PC-3 (cell line): Measurements from ENCODE around the gene DNAH14. TPM values are rescaled to one million over a fixed set of nuclear protein-coding genes. Genes with fewer than 3 reads are reported as not detected.

Experiments used
- ATAC-seq: fragments of 200-7000 bp; cut with Tn5 transposase; 2 replicates; pipeline ENCODE4 v1.9.1; 2020; ENCODE audit warnings: mild to moderate bottlenecking, moderate library complexity
- BruUV-seq: library from RNA; stranded (reverse); fragments of 400-500 nt; replicated peaks from 2 replicates; lab custom pipeline; 2021; lab: Mats Ljungman, UMichigan
- CTCF ChIA-PET: fragments of 300-600 bp; sonication (Branson Sonifier 250); formaldehyde crosslinking; loops from one replicate; lab custom pipeline; 2022; ENCODE audit warnings: antibody characterized with exemption; lab: Charles Lee
- POLR2A ChIA-PET: fragments of 300-600 bp; sonication (Branson Sonifier 250); formaldehyde crosslinking; loops from one replicate; lab custom pipeline; 2022; ENCODE audit warnings: antibody characterized with exemption; ENCODE audit not compliant: unreplicated experiment; lab: Charles Lee
- DNase-seq: peaks from one replicate; pipeline ENCODE4 v3.0.0-alpha.2; 2015
- H2AFZ ChIP-seq: fragments of 300-600 bp; sonication (generic); 2 replicates; pipeline ENCODE4 v1.6.0; 2016; ENCODE audit warnings: antibody characterized with exemption, low read length
- H3F3A ChIP-seq: fragments of 300-600 bp; sonication (generic); one replicate; pipeline ENCODE4 v1.6.0; 2017; ENCODE audit warnings: antibody characterized with exemption, low read length, control low read depth, mild to moderate bottlenecking; ENCODE audit not compliant: unreplicated experiment
- H3K27ac ChIP-seq: fragments of 300-600 bp; sonication (generic); 2 replicates; pipeline ENCODE4 v1.5.1; 2016; ENCODE audit warnings: mild to moderate bottlenecking, low read length
- H3K27me3 ChIP-seq: fragments of 300-600 bp; sonication (generic); 2 replicates; pipeline ENCODE4 v1.6.1; 2016; ENCODE audit warnings: low read length, mixed read lengths
- H3K36me3 ChIP-seq: fragments of 300-600 bp; sonication (generic); 2 replicates; pipeline ENCODE4 v1.6.1; 2016; ENCODE audit warnings: low read depth, mixed run types, low read length, mixed read lengths
- H3K4me1 ChIP-seq: fragments of 300-600 bp; sonication (generic); 2 replicates; pipeline ENCODE4 v1.5.1; 2016; ENCODE audit warnings: low read length; ENCODE audit not compliant: insufficient read depth
- H3K4me2 ChIP-seq: fragments of 300-600 bp; sonication (generic); 2 replicates; pipeline ENCODE4 v1.6.0; 2016; ENCODE audit warnings: low read length
- H3K4me3 ChIP-seq: fragments of 300-600 bp; sonication (generic); 2 replicates; pipeline ENCODE4 v1.5.1; 2016; ENCODE audit warnings: mild to moderate bottlenecking, low read length, mixed read lengths
- H3K79me2 ChIP-seq: fragments of 300-600 bp; sonication (generic); 2 replicates; pipeline ENCODE4 v1.6.1; 2017; ENCODE audit warnings: low read length, mixed read lengths
- H3K9ac ChIP-seq: fragments of 300-600 bp; sonication (generic); 2 replicates; pipeline ENCODE4 v1.6.0; 2016; ENCODE audit warnings: mild to moderate bottlenecking, low read length
- H3K9me2 ChIP-seq: fragments of 300-600 bp; sonication (generic); replicated peaks from 2 replicates; pipeline ENCODE4 v1.6.1; 2016; ENCODE audit warnings: mixed run types, low read length, mixed read lengths
- H3K9me3 ChIP-seq: fragments of 300-600 bp; sonication (generic); 2 replicates; pipeline ENCODE4 v1.6.1; 2016; ENCODE audit warnings: low read length, mixed read lengths
- H4K20me1 ChIP-seq: fragments of 300-600 bp; sonication (generic); 2 replicates; pipeline ENCODE4 v1.6.1; 2016; ENCODE audit warnings: low read length, mixed read lengths
- EZH2 ChIP-seq: fragments of 300-600 bp; sonication (generic); IDR thresholded peaks from one replicate; pipeline ENCODE4 v1.6.1; 2017; ENCODE audit warnings: antibody characterized with exemption, mild to moderate bottlenecking, low read length; ENCODE audit not compliant: unreplicated experiment
- EZH2phosphoT487 ChIP-seq: fragments of 300-600 bp; sonication (generic); IDR thresholded peaks from 2 replicates; pipeline ENCODE4 v1.6.1; 2018; ENCODE audit warnings: mild to moderate bottlenecking, antibody characterized with exemption, low read length, borderline replicate concordance
- intact Hi-C: fragments of 100-400 bp; cut with micrococcal nuclease; formaldehyde crosslinking; loops from 2 replicates; pipeline ENCODE4 v1.9.0; 2023
- total RNA-seq: library from RNA; depleted of rRNA; stranded (reverse); fragments of >200 nt; gene quantifications from 2 replicates; pipeline ENCODE4 v1.2.3, GENCODE V29; 2014
- TF ChIP-seq, protein P1 (sequence below): fragments of 300-600 bp; sonication (generic); conservative IDR thresholded peaks from 2 replicates; pipeline ENCODE4 v1.5.1; 2017; ENCODE audit warnings: antibody characterized with exemption, low read depth, mild to moderate bottlenecking, low read length

The DNAH14 gene
- total RNA-seq, 1 experiment from 2014 or later: 42.8 TPM

DNA sequence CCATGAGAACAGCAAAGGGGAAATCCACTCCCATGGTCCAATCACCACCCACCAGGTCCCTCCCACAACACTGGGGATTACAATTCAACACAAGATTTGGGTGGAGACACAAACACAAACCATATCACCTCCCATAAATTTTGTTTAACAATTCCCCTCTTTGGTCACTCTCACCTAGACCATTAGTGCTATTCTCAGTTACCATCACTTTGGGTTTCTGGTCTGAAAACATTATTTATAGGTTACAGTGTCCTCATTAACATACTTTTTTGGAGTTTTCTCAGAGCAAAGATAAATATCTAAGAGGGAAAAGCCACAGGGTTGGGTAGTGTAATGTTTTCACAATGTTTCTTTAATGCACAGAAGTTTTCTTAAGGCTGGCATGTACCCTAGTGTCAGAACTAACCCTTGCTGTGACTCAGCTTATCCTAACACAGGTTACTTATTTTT lies 47.7 kb upstream of the DNAH14 start:
- intact Hi-C loops: no loop called here
- H3F3A ChIP-seq: no peaks in the 10 kb centered on the region

DNA sequence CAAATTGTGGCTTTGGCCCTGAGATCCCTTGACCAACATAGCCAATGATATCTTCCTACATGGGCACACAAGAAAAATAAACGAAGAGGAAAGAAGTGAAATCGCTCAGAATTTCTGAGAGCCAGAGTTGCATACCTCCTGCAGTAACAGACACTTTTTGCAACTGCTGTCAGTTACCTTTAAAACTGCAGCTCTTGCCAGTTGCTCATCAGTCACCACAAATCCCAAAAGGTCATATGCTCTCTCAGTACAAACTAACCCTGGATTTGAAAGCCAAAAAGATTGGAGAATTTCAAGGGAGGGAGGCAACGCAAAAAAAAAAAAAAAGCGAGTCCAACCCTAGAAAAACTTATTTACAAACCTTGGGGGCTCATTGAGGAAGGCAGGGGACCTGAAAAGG lies 47.2 kb upstream of the DNAH14 start:
- ATAC-seq (no peak), DNase-seq (no peak)
- H3K27ac ChIP-seq: no peak overlapping the region
- no peaks in the 10 kb centered on the region for H3K79me2 ChIP-seq
- no peaks in the 10 kb centered on the region for H3K36me3 ChIP-seq
- H3F3A ChIP-seq: no peaks in the 10 kb centered on the region
- H3K27me3 ChIP-seq: peaks cover 11% of the 10 kb centered on the region; the same call in 1 of the 2 replicates
- TF ChIP-seq, protein P1, sequence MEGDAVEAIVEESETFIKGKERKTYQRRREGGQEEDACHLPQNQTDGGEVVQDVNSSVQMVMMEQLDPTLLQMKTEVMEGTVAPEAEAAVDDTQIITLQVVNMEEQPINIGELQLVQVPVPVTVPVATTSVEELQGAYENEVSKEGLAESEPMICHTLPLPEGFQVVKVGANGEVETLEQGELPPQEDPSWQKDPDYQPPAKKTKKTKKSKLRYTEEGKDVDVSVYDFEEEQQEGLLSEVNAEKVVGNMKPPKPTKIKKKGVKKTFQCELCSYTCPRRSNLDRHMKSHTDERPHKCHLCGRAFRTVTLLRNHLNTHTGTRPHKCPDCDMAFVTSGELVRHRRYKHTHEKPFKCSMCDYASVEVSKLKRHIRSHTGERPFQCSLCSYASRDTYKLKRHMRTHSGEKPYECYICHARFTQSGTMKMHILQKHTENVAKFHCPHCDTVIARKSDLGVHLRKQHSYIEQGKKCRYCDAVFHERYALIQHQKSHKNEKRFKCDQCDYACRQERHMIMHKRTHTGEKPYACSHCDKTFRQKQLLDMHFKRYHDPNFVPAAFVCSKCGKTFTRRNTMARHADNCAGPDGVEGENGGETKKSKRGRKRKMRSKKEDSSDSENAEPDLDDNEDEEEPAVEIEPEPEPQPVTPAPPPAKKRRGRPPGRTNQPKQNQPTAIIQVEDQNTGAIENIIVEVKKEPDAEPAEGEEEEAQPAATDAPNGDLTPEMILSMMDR: no peak
- TF ChIP-seq EZH2phosphoT487: no peak
- no peaks in the 10 kb centered on the region for H3K9me2 ChIP-seq
- BruUV-seq: no TSS peak
- CTCF ChIA-PET: no interaction called here
- no peak overlapping the region for H3K4me3 ChIP-seq
- no peak overlapping the region for H2AFZ ChIP-seq
- POLR2A ChIA-PET: no interaction called here
- H3K4me1 ChIP-seq: 0 out of 2 replicates have a peak, but pooled peaks cover 4% of the 10 kb centered on the region
- H4K20me1 ChIP-seq: no peaks in the 10 kb centered on the region
- no peak overlapping the region for H3K4me2 ChIP-seq
- intact Hi-C loops: no loop called here
- no peak overlapping the region for H3K9ac ChIP-seq
- H3K9me3 ChIP-seq: no peaks in the 10 kb centered on the region

More for the DNA sequence above, 47.7 kb upstream of the DNAH14 start:
- BruUV-seq: no TSS peak
- no peak overlapping the region for H3K4me3 ChIP-seq
- no peak for DNase-seq
- H4K20me1 ChIP-seq: no peaks in the 10 kb centered on the region
- no peaks in the 10 kb centered on the region for H3K36me3 ChIP-seq
- POLR2A ChIA-PET: no interaction called here
- CTCF ChIA-PET: no interaction called here
- H3K4me2 ChIP-seq: no peak overlapping the region
- TF ChIP-seq, protein P1: no peak
- TF ChIP-seq EZH2: no peak
- no peak for ATAC-seq
- no peak overlapping the region for H3K27ac ChIP-seq
- peaks cover 10% of the 10 kb centered on the region; the same call in 1 of the 2 replicates for H3K27me3 ChIP-seq
- no peaks in the 10 kb centered on the region for H3K9me3 ChIP-seq
- H2AFZ ChIP-seq: no peak overlapping the region
- no peaks in the 10 kb centered on the region for H3K79me2 ChIP-seq
- H3K4me1 ChIP-seq: 0 out of 2 replicates have a peak, but pooled peaks cover 4% of the 10 kb centered on the region
- H3K9ac ChIP-seq: no peak overlapping the region
- H3K9me2 ChIP-seq: no peaks in the 10 kb centered on the region

DNA sequence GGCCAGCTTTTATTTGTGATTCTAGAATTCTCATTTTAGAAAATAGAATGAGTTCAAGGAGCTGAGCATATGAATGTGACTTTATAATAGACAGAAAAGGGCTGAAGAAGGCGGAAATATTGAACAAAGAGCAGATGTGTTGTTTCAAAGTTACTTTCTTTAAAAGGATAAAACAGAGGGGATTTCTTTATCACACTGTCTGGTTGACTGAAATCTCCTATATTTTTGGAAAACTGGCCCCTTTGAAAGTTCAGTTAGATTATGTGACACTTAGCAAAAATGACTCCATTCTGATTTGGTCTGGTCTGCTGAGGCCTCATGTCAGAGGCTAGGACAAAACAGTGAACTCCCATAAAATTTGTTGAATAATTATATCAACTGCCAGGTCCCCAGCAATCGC lies 46.4 kb upstream of the DNAH14 start:
- ChIA-PET CTCF (no interaction called here), POLR2A (no interaction called here)
- no peak for ATAC-seq
- Histone ChIP-seq H3K4me2 (no peak overlapping the region), H2AFZ (no peak overlapping the region), H3K9ac (no peak overlapping the region), H3K27me3 (peaks cover 7% of the 10 kb centered on the region; the same call in 1 of the 2 replicates), H3K79me2 (no peaks in the 10 kb centered on the region), H3K4me3 (no peak overlapping the region), H3K36me3 (no peaks in the 10 kb centered on the region), H3K9me2 (no peaks in the 10 kb centered on the region), H3K4me1 (0 out of 2 replicates have a peak, but pooled peaks cover 4% of the 10 kb centered on the region), H3K27ac (no peak overlapping the region), H4K20me1 (no peaks in the 10 kb centered on the region), H3K9me3 (no peaks in the 10 kb centered on the region), H3F3A (no peaks in the 10 kb centered on the region)
- no TSS peak for BruUV-seq
- intact Hi-C loops: no loop called here
- no peak for DNase-seq
- no peak for TF ChIP-seq EZH2
- TF ChIP-seq, protein P1: no peak
